Spleen (tissue), 7 donors: ENCODE results near the gene NUFIP2.

Source experiments
- CTCF ChIP-seq, 11 experiments: fragments of 200-600 bp in 7 of 11; fragments of 450-650 bp in 4 of 11; sonication (generic) in 4 of 11; IDR thresholded peaks in 8 of 11; conservative IDR thresholded peaks in 3 of 11; 1 replicate in 7 of 11; 2 replicates in 4 of 11; pipeline versions ENCODE4 v1.4.0 to v1.8.0; 2016 to 2021; ENCODE audit warnings: antibody characterized with exemption in 11 of 11, inconsistent platforms in 4 of 11, mild to moderate bottlenecking in 1 of 11
- POLR2AphosphoS5 ChIP-seq, 3 donors: sonication (generic); formaldehyde crosslinking; IDR thresholded peaks; one replicate each; pipeline ENCODE4 v1.5.1; 2017; ENCODE audit warnings: antibody characterized with exemption in 3 of 3
- donor health status: DM: no; HTN: no; CAD: no; lungs with moderate emphysema.
- donor health status: DM: no; HTN: no; CAD: no.
- donor health status: DM: no; HTN: no; CAD: no.

GRCh38 chr17:29216856-29217255 lies 77.1 kb downstream of the NUFIP2 start:
- no peak for TF ChIP-seq POLR2AphosphoS5 (IDR thresholded peaks at IDR 0.05)
- no peak for TF ChIP-seq CTCF (IDR thresholded peaks at IDR 0.05 in 8 of 11, conservative IDR thresholded peaks at IDR 0.05 in 3 of 11)
